Stimulated activated CD8-positive, alpha-beta memory T cell treated with anti-CD3 and anti-CD28 coated beads, Interleukin-7, amount 100 ng/mL, for 48 hours (primary cell): Measurements from ENCODE around the gene ANKFN1.
"Not testable (repeated sequence)": the region's sequence is repeated elsewhere in the genome, so short reads cannot be mapped to it uniquely, and the experiment has no call there.

Experiments used
- DNase-seq, 2 donors: peaks; one replicate each; pipeline ENCODE4 v3.0.0-alpha.2; 2020; ENCODE audit warnings: low read depth in 1 of 2; ENCODE audit errors: extremely low read depth in 1 of 2

Gene ANKFN1

DNA sequence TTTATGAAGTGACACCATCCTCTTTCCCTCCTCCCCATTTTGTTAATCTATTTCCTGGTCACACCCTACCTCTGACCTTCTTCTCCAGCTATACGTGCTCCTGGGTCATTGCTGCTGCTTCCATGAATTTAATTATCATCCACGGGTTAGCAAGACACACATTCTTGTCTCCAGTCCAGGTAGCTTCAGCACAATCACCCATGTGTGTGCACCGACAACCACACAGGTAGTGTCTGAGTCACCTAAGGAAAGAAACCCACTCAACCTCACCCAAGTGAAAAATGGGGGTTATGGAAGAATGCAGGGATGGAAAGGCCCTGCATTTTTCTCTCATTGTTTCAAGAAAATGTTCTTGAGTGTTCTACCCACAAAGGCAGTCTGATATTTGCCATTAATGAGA lies 135.5 kb downstream of the ANKFN1 start:
- not testable (repeated sequence) for DNase-seq

DNA sequence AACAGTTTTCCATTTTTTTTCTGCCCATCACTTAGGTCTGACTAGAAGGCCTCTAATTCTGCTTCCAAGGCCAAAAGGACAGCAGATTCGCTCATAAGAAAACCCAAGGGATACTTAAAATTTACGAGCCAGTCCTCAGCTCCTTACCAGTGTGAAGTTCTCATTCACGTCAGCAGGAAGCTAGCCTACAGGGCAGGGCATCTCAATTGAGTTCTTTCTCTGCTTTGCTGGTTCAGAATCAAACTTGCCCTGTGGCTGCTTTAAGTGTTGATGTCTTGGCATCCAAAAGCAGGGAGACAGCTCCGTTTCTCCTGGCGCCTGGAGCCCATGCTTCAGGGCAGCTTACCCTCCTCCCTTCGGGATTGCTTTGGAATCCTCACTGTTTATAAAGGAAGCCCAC lies 136.0 kb downstream of the ANKFN1 start:
- no peak for DNase-seq

- no peak for DNase-seq
These were observed 137.0 kb downstream of the ANKFN1 start for GRCh38 chr17:56290101-56290801.

- no peak for DNase-seq
These were observed 137.5 kb downstream of the ANKFN1 start for GRCh38 chr17:56290802-56291118.

DNA sequence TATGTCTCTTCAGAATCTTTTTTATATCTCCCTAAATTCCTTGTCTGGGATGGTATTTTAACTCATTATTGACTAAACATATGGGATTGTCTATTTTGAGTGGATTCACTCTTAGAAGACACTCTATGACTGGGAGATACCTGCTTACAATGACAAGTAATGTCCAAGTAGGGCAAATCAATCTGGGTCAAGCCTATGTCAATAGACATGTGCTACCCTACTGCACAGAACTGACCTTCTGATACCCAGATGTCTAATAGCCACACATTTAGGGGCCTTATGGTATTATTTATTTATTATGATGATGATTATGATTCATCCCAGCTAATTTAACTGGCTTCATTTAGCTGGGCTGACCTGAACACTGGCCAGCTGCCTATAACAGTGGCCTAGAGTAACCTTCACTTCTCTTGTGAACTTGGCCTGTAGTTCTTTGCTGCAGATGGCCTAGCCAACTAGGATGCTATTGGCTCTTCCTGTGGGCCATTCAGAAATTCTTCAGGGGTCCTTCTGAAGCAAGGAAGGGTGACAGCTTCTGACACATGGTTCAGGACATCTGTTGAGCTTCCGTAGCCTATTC lies 138.0 kb downstream of the ANKFN1 start:
- no peak for DNase-seq

DNA sequence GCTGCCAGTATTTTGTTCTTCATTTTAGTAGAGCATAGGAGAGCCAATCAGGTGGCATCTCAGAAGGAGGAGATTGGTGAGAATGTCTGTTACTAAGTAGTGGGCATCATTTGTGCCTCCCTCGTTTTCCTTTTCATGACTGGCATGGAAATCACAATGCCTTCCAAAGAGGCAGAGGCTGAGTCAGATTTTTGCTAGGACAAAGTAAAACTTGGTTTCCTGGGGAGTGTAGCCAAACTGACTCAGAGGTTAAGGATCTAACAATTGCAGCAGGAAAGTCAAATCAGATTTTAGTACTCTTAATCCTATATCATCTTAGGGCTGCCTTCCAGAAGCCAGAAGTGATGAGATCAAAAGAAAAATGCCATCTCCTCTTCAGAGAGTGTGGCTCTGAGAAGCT lies 138.7 kb downstream of the ANKFN1 start:
- no peak for DNase-seq

GRCh38 chr17:56292578-56292977 lies 139.3 kb downstream of the ANKFN1 start:
- DNase-seq: no peak

DNA sequence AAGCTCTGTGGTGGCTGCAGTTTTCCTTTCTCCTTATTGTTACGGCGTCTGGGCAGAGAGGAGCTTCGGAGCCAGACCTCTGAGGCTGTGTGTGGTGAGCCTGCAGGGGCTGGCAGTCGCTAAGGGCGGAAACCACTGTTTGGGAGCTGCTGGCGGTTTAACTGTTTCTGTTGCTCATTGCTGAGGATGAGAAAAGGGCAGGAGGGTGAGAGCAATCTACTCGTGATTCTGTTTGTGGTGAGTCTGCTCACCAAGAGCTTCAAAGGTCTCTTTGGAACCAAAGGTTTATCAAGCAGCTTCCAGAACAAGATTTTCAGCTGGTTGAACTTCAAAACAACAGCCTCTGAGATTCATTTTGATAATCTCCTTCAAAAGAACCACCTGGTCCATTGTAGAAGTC lies 143.9 kb downstream of the ANKFN1 start:
- DNase-seq: peak; percentile 13 to 16

DNA sequence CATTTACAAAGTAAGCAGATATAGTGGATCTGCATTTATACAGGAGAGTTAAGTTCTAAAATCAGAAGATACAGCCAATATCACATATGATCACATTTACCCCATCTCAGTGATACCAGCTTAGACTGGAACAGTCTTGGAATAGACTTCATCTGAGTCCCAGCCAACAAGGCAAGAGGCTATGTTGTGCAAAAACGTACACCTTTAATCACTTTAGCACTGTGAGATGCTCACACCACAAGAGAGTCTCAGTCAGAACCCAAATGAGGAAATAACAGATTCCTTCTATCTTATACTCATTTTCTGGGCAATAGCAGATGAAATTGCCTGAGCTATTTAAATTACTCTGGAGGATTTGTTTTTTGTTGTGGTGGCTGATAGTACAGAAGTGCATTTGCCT lies 145.6 kb downstream of the ANKFN1 start:
- no peak for DNase-seq

- DNase-seq: no peak
These were observed 146.9 kb downstream of the ANKFN1 start for GRCh38 chr17:56300144-56300543.

DNA sequence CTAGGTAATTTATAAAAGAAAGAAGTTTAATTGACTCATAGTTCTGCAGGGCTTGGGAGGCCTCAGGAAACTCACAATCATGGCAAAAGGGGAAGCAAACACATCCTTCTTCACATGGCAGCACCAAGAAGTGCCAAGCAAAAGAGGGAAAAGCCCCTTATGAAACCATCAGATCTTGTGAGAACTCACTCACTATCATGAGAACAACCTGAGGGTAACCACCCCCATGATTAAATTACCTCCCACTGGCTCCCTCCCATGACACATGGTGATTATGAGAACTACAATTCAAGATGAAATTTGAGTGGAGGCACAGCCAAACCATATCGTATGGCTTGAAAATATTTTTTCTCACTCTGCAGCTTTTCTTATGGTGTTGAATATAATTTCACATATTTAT lies 151.7 kb downstream of the ANKFN1 start:
- DNase-seq: no peak

DNA sequence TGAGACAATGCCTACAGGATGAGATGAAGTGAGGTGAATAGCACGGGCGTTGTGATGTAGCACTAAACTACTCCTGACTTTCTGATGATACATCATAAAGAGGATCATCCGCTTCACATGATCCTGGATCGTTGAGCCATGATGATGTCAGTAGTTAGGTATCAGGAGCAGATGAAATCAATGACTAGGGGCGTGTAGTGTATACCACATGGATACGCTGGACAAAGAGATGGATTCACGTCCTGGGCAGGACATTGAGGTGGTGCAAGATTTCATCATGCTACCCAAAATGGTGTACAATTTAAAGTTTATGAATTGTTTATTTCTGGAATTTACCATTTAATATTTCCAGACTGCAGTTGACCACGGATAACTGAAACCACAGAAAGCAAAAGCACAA lies 156.6 kb downstream of the ANKFN1 start:
- no peak for DNase-seq

DNA sequence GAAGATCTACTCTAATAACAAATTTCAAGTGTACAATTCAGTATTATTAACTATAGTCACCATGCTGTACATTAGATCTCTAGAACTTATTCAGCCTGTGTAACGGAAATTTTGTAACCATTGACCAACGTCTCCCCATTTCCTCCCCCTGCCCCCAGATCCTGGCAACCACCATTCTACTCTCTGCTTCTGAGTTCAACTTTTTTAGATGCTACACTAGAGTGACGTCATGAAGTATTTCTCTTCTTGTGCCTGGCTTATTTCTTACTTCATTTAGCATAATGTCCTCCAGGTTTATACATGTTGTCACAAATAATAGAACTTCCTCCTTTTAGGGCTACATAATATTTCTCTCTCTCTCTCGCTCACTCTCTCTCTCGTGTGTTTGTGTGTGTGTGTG lies 157.5 kb downstream of the ANKFN1 start:
- DNase-seq: no peak

DNA sequence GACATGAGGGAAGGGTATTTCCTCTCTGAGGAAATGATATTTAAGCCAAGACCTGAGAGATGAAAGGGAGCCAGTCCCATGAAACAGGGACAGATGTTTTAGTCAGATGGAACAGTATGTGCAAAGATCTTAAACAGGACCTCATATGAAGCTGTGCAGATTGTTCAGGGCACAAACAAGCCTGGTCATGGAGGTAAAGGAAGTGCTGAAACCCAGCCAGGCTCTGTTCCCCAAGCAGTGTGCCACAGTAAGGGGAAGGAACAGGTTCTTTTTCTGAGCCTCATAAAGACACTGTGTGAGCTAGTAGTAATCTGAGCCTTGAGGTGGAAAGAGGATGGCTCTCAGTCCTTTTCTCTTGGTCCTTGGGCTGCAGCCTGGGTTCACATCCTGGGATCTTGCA lies 159.9 kb downstream of the ANKFN1 start:
- no peak for DNase-seq

DNA sequence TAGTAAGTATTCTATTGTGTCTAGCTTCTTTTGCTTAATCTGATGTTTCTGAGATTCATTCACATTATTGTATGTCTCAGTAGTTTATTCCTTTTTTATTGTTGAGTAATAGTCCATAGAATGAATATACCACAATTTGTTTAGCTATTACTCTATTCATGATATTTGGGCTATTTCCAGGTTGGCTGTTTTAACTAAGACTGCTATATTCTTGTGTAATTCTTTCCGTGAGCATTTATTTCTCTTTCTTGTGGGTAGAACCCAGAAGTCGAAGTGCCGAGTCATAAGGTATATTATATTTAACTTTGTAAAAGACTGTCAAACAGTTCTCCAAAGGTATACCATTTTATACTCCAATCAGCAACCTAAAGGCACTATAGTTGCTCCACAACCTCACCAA lies 160.8 kb downstream of the ANKFN1 start:
- DNase-seq: no peak

GRCh38 chr17:56314984-56315602 lies 161.8 kb downstream of the ANKFN1 start:
- DNase-seq: no peak

DNA sequence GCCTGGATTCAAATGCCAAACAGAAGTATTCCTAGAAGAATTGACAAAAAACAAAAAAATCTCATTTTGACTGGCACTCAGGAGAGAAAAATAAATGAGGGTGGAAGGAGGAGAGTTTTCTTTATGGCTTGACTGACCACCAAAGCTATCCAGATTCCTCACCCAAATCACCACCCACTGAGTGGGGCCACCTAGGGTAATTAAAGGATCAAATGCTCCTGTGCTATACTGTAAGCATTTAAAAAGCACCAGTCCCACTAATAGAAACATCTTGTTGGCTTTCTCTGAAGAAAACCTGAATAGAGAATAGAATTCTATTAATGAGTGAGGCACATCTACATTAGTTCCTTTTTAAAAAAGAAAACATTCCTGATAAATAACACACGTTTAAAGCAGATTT lies 163.3 kb downstream of the ANKFN1 start:
- DNase-seq: no peak

GRCh38 chr17:56317351-56318208 lies 164.3 kb downstream of the ANKFN1 start:
- no peak for DNase-seq

DNA sequence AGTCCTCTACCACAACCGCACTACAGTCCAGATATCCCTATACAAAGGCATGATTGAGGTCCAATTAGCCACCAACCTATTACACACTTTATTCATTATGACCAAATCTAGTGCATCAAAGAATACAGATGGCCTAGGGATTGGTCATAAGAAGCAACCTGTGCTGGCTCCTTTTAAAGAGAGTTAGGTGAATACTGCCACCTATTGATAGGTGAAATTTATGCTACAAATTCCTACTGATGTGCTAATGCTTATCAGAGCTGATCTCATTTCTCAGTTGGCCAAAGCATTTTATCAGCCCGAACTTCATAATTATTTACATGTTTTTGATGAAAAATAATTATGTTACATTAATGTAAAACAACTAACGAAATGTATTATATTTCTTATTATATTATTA lies 166.3 kb downstream of the ANKFN1 start:
- DNase-seq: no peak

GRCh38 chr17:56320443-56320842 lies 167.2 kb downstream of the ANKFN1 start:
- no peak for DNase-seq

DNA sequence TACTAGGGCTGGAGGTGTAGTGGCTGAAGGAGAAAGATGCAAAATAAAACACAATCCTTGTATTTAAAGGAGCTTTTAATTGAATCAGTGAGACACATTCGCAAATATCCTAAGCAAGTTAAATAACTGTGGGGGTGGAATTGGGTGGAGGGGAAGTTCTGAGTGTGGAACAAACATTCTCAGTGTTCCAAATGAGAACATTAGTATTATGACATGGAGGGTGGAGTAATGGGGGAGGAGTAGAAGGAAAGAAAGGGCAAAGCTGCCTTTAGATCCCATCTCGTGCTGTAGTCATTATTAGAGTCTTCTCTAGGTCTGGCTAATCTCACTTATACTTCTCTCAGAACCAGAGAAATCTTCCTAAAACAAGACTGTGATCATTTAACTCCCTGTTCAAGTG lies 169.7 kb downstream of the ANKFN1 start:
- DNase-seq: no peak

GRCh38 chr17:56324676-56325075 lies 171.4 kb downstream of the ANKFN1 start:
- no peak for DNase-seq
